ENCODE data around the gene ZNF232.
"Not testable (repeated sequence)": the region's sequence is repeated elsewhere in the genome, so short reads cannot be mapped to it uniquely, and the experiment has no call there.

Gene ZNF232

DNA sequence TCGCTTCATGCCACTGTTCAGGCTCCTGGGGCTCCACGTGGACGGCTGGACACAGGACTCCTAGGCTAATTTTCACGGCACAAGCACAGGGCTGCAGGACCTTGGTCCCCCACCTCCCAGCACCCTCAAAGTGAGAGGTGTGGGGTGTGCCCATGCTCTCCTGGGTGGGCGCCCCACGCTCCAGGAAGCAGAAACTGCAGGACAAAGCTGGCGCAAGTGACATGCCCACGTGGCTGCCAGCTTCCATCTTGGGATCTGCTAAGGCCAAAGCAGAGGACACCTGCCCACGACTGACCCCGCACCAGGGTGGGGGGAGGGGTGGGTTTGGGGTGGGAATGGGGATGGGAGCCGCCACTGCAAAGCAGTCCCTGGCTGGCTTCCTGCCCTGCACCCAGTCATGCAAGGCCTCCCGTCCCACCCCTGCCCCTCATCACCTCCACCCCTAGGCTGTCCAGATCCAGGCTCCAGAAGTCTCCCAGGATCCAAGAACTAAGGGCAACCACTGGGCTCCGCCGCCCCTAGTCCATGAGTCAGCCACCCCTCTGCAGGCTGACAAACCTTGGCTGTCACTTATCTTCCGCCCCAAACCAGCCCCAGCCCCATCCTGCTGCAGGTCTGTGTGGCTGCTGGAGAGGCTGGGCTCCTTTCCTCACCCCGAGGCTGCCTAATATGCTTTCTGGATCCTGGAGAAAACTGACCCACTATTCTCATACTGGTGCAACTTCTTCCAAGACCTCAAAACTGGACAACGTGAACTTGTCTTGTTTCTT, 15.2 kb upstream of the ZNF232 start:
- no peaks in the 10 kb centered on the region for H3K79me2 ChIP-seq (ENCODE audit: insufficient read depth, low read length)
- no peak overlapping the region for H3K4me3 ChIP-seq (ENCODE audit: low read length, poor library complexity, severe bottlenecking)
- TF ChIP-seq EZH2phosphoT487 (IDR thresholded peaks at IDR 0.05; ENCODE audit: borderline replicate concordance): no peak
- TF ChIP-seq, protein P1, sequence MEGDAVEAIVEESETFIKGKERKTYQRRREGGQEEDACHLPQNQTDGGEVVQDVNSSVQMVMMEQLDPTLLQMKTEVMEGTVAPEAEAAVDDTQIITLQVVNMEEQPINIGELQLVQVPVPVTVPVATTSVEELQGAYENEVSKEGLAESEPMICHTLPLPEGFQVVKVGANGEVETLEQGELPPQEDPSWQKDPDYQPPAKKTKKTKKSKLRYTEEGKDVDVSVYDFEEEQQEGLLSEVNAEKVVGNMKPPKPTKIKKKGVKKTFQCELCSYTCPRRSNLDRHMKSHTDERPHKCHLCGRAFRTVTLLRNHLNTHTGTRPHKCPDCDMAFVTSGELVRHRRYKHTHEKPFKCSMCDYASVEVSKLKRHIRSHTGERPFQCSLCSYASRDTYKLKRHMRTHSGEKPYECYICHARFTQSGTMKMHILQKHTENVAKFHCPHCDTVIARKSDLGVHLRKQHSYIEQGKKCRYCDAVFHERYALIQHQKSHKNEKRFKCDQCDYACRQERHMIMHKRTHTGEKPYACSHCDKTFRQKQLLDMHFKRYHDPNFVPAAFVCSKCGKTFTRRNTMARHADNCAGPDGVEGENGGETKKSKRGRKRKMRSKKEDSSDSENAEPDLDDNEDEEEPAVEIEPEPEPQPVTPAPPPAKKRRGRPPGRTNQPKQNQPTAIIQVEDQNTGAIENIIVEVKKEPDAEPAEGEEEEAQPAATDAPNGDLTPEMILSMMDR (conservative IDR thresholded peaks at IDR 0.05; ENCODE audit: low read length): no peak
- H3K9me3 ChIP-seq (ENCODE audit: insufficient read depth, low read depth, low read length): no peaks in the 10 kb centered on the region
- H3K4me2 ChIP-seq (ENCODE audit: low read depth, low read length, poor library complexity, severe bottlenecking): no peak overlapping the region
- no peaks in the 10 kb centered on the region for H4K20me1 ChIP-seq (ENCODE audit: insufficient read depth, low read length, poor library complexity, severe bottlenecking)
- H2AFZ ChIP-seq (ENCODE audit: low read length): no peak overlapping the region
- no peaks in the 10 kb centered on the region for H3K27me3 ChIP-seq (ENCODE audit: insufficient read depth, low read length, poor library complexity, severe bottlenecking)
- H3F3A ChIP-seq (ENCODE audit: low read depth): no peaks in the 10 kb centered on the region
- no peak overlapping the region for H3K9ac ChIP-seq (ENCODE audit: low read depth, low read length, poor library complexity, severe bottlenecking)
- no peaks in the 10 kb centered on the region for H3K36me3 ChIP-seq (ENCODE audit: insufficient read depth, low read length)
- no peaks in the 10 kb centered on the region for H3K9me2 ChIP-seq (replicated peaks; ENCODE audit: low read depth, low read length)
- no peaks in the 10 kb centered on the region for H3K4me1 ChIP-seq (ENCODE audit: insufficient read depth, low read length, poor library complexity, severe bottlenecking)

GRCh38 chr17:5124896-5125295, 13.2 kb upstream of the ZNF232 start:
- H3K9me2 ChIP-seq (replicated peaks; ENCODE audit: low read depth, low read length); H3K4me1 ChIP-seq (ENCODE audit: insufficient read depth, low read length, poor library complexity, severe bottlenecking); H3K36me3 ChIP-seq (ENCODE audit: insufficient read depth, low read length); H3K4me3 ChIP-seq (ENCODE audit: low read length, poor library complexity, severe bottlenecking); H2AFZ ChIP-seq (ENCODE audit: low read length); H3K4me2 ChIP-seq (ENCODE audit: low read depth, low read length, poor library complexity, severe bottlenecking); H4K20me1 ChIP-seq (ENCODE audit: insufficient read depth, low read length, poor library complexity, severe bottlenecking); H3F3A ChIP-seq (ENCODE audit: low read depth); H3K9me3 ChIP-seq (ENCODE audit: insufficient read depth, low read depth, low read length); H3K9ac ChIP-seq (ENCODE audit: low read depth, low read length, poor library complexity, severe bottlenecking); H3K27me3 ChIP-seq (ENCODE audit: insufficient read depth, low read length, poor library complexity, severe bottlenecking); H3K79me2 ChIP-seq (ENCODE audit: insufficient read depth, low read length): not testable (repeated sequence)

DNA sequence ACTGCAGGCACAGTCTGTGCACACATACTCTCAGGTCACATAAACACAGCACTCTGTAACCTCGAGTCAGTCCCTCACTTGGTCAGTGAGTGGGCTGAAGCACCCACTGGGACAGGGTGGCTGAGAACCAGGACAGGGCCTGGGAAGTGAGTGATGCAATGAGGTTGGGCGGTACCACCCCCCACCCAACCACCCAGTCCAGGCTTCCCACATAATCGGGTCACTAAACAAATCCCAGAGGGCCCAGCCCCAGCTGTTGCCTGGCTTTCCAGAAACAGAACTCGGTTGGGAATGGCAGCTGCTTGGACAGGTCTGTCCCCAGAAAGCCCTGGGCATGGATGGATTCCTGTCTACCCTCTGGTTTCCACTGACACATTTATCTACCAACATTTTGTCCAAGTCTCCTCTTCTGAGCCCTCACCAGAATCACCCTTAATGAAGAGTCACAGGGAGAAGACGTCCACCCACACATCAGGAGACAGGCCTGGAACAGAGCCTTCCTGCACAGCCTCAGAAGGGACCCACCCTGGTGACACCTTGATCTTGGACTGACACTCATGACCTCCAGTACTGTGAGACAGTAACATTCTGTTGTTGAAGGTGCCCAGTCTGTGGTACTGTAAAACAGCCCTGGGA, 12.6 kb upstream of the ZNF232 start:
- H3K9me3 ChIP-seq (ENCODE audit: insufficient read depth, low read depth, low read length); H3K36me3 ChIP-seq (ENCODE audit: insufficient read depth, low read length); H3F3A ChIP-seq (ENCODE audit: low read depth); H3K9ac ChIP-seq (ENCODE audit: low read depth, low read length, poor library complexity, severe bottlenecking); H2AFZ ChIP-seq (ENCODE audit: low read length); H3K4me3 ChIP-seq (ENCODE audit: low read length, poor library complexity, severe bottlenecking); H4K20me1 ChIP-seq (ENCODE audit: insufficient read depth, low read length, poor library complexity, severe bottlenecking); H3K4me2 ChIP-seq (ENCODE audit: low read depth, low read length, poor library complexity, severe bottlenecking); H3K4me1 ChIP-seq (ENCODE audit: insufficient read depth, low read length, poor library complexity, severe bottlenecking); H3K27me3 ChIP-seq (ENCODE audit: insufficient read depth, low read length, poor library complexity, severe bottlenecking); H3K79me2 ChIP-seq (ENCODE audit: insufficient read depth, low read length); H3K9me2 ChIP-seq (replicated peaks; ENCODE audit: low read depth, low read length): not testable (repeated sequence)

DNA sequence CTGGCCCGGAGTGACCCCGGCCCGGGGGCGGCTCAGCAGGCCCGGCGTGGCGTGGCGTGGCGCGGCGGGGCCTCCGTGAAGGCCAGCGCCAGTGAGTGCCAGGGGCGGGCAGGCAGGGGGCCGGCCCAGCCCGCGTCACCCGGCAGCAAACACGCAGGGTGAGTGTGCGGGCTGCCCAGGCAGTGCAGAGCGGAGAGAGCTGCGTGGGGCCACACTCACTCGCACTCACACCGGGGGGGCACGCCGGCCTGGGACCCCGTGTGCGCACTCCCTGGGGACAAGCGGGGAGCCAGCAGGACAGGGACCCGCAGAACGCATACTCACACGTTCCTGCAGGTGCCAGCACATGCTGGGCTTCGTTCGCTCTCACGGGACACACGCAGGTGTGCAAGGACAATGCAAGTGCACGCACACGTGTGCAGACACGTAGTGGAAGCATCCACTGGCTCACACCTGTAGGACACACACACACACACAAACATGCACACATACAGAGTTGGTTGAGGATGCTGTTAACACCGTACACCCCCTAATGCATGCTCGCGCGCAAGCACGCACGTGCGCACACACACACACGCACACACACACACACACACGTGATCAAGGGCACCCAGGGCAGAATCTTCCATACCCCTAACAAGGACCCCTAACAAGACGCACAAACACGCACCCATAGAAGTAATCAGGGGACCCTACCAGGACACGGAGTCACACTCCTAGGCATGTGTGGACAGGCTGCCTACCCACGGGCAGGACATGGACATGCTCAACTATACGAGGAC, 11.9 kb upstream of the ZNF232 start:
- TF ChIP-seq, protein P1 (conservative IDR thresholded peaks at IDR 0.05; ENCODE audit: low read length): no peak
- no peak for TF ChIP-seq EZH2phosphoT487 (IDR thresholded peaks at IDR 0.05; ENCODE audit: borderline replicate concordance)
- Histone ChIP-seq H3F3A (ENCODE audit: low read depth) (no peaks in the 10 kb centered on the region), H3K79me2 (ENCODE audit: insufficient read depth, low read length) (no peaks in the 10 kb centered on the region), H3K4me1 (ENCODE audit: insufficient read depth, low read length, poor library complexity, severe bottlenecking) (no peaks in the 10 kb centered on the region), H3K27me3 (ENCODE audit: insufficient read depth, low read length, poor library complexity, severe bottlenecking) (no peaks in the 10 kb centered on the region), H2AFZ (ENCODE audit: low read length) (no peak overlapping the region), H3K4me3 (ENCODE audit: low read length, poor library complexity, severe bottlenecking) (no peak overlapping the region), H3K9me3 (ENCODE audit: insufficient read depth, low read depth, low read length) (no peaks in the 10 kb centered on the region), H3K9me2 (replicated peaks; ENCODE audit: low read depth, low read length) (no peaks in the 10 kb centered on the region), H3K36me3 (ENCODE audit: insufficient read depth, low read length) (no peaks in the 10 kb centered on the region), H3K9ac (ENCODE audit: low read depth, low read length, poor library complexity, severe bottlenecking) (no peak overlapping the region), H3K4me2 (ENCODE audit: low read depth, low read length, poor library complexity, severe bottlenecking) (no peak overlapping the region), H4K20me1 (ENCODE audit: insufficient read depth, low read length, poor library complexity, severe bottlenecking) (no peaks in the 10 kb centered on the region)

Data from Loucy (cell line).